Activated T-cell treated with anti-CD3 and anti-CD28 coated beads, Interleukin-2, amount 50 U/mL, for 72 hours (primary cell): ENCODE results near the gene LRIG1. TPM values are rescaled to one million over a fixed set of nuclear protein-coding genes. Genes with fewer than 3 reads are reported as not detected.
A peak's percentile ranks its signal among the peaks of the same experiment; 100 is the strongest.

Experiments used
- ATAC-seq, 2 donors: fragments of 150-1000 bp; cut with Tn5 transposase; replicated peaks in 1 of 2; 2 replicates each; pipeline ENCODE4 v1.10.0; 2021; ENCODE audit warnings: moderate library complexity in 2 of 2, mild to moderate bottlenecking in 1 of 2
- DNase-seq, 2 donors: peaks; one replicate each; pipeline ENCODE4 v3.0.0; 2021 to 2022; ENCODE audit warnings: mixed read lengths in 1 of 2
- H3K27ac Mint-ChIP-seq: one replicate; pipeline ENCODE4 v1.8.0; 2022; ENCODE audit warnings: mild to moderate bottlenecking, moderate library complexity, mixed read lengths
- H3K27me3 Mint-ChIP-seq: one replicate; pipeline ENCODE4 v1.8.0; 2022; ENCODE audit warnings: low read depth, mixed read lengths
- H3K36me3 Mint-ChIP-seq, 2 donors: one replicate each; pipeline ENCODE4 v1.8.0; 2022; ENCODE audit warnings: mixed read lengths in 2 of 2, mild to moderate bottlenecking in 1 of 2; ENCODE audit not compliant: insufficient read depth in 2 of 2
- H3K4me1 Mint-ChIP-seq: one replicate; pipeline ENCODE4 v1.8.0; 2022; ENCODE audit warnings: low read depth, mixed read lengths
- H3K4me3 Mint-ChIP-seq, 2 donors: one replicate each; pipeline ENCODE4 v1.8.0; 2022; ENCODE audit warnings: mild to moderate bottlenecking in 2 of 2, mixed read lengths in 2 of 2, moderate library complexity in 2 of 2
- H3K9me3 Mint-ChIP-seq, 2 donors: one replicate each; pipeline ENCODE4 v1.8.0; 2022; ENCODE audit warnings: mixed read lengths in 2 of 2
- total RNA-seq, 2 donors: library from RNA; stranded (reverse); gene quantifications; one replicate each; pipeline ENCODE4 v1.2.3, GENCODE V29; 2022

The LRIG1 gene
- total RNA-seq, 2 donors from 2014 or later = 21.6 to 44.8 TPM

DNA sequence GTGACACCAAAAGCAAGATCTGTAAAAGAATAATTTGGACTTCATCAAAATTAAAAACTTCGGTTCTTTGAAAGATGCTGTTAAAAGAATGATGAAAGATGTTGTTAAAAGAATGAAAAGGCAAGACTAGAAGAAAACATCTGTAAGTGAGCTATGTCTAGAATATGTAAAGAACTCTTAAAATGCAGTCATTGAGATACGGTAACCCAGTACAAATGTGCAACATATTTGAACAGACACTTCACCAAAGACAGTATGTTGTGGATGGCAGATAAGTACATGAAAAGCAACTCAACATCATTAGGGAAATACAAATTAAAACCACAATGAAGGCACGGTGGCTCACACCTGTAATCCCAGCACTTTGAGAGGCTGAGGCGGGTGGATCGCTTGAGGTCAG lies 139.5 kb downstream of the LRIG1 start:
- ATAC-seq = no peak
- no peak overlapping the region for H3K4me3 Mint-ChIP-seq
- no peaks in the 10 kb centered on the region for H3K27me3 Mint-ChIP-seq
- DNase-seq = no peak
- H3K36me3 Mint-ChIP-seq = no peaks in the 10 kb centered on the region
- peak overlapping the region; percentile 15 for H3K27ac Mint-ChIP-seq
- H3K4me1 Mint-ChIP-seq = no peaks in the 10 kb centered on the region
- H3K9me3 Mint-ChIP-seq = no peaks in the 10 kb centered on the region

GRCh38 chr3:66355997-66356396 lies 144.8 kb downstream of the LRIG1 start:
- no peak for DNase-seq
- Mint-ChIP-seq H3K4me1 (peaks cover 17% of the 10 kb centered on the region), H3K36me3 (no peaks in the 10 kb centered on the region), H3K27me3 (no peaks in the 10 kb centered on the region), H3K27ac (no peak overlapping the region), H3K9me3 (no peaks in the 10 kb centered on the region), H3K4me3 (peak overlapping the region in 1 of 2 donors; percentile 16)
- no peak for ATAC-seq

- Mint-ChIP-seq H3K4me3 (peak overlapping the region in 1 of 2 donors; percentile 16), H3K27me3 (no peaks in the 10 kb centered on the region), H3K9me3 (no peaks in the 10 kb centered on the region), H3K36me3 (no peaks in the 10 kb centered on the region), H3K27ac (no peak overlapping the region), H3K4me1 (peaks cover 17% of the 10 kb centered on the region)
- DNase-seq (no peak), ATAC-seq (peak; percentile 61 to 63)
Measured at GRCh38 chr3:66355394-66355793, 145.4 kb downstream of the LRIG1 start.

- no peaks in the 10 kb centered on the region for H3K27me3 Mint-ChIP-seq
- H3K27ac Mint-ChIP-seq = peak overlapping the region; percentile 24
- H3K36me3 Mint-ChIP-seq = peaks cover 0 to 1% of the 10 kb centered on the region in 2 donors
- DNase-seq (no peak), ATAC-seq (no peak)
- H3K4me1 Mint-ChIP-seq = peaks cover 17% of the 10 kb centered on the region
- no peak overlapping the region for H3K4me3 Mint-ChIP-seq
- H3K9me3 Mint-ChIP-seq = no peaks in the 10 kb centered on the region
Measured at GRCh38 chr3:66354001-66354400, 146.8 kb downstream of the LRIG1 start.

DNA sequence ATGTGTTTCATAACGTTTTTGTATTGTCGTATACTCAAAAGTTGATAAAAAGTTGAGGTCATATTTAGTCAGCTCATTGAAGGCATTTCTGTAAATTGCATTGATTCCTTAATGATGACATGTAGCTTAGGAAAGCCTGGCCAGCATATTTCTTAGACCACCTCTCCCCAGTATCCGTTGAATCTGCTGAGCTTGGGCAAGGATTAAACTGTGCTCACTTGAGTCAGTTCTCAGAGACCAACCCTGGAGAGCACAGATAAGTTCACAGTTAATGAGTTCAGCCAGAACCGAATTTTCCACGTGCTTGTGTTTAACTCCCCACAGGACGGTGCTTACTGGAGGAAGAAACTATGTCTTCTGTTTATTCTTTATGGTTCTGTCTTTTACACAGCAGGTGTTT lies 147.3 kb downstream of the LRIG1 start:
- ATAC-seq = no peak
- no peak for DNase-seq
- Mint-ChIP-seq H3K27me3 (no peaks in the 10 kb centered on the region), H3K27ac (peak overlapping the region; percentile 24), H3K36me3 (peaks cover 0 to 1% of the 10 kb centered on the region in 2 donors), H3K9me3 (no peaks in the 10 kb centered on the region), H3K4me3 (no peak overlapping the region), H3K4me1 (peaks cover 17% of the 10 kb centered on the region)

DNA sequence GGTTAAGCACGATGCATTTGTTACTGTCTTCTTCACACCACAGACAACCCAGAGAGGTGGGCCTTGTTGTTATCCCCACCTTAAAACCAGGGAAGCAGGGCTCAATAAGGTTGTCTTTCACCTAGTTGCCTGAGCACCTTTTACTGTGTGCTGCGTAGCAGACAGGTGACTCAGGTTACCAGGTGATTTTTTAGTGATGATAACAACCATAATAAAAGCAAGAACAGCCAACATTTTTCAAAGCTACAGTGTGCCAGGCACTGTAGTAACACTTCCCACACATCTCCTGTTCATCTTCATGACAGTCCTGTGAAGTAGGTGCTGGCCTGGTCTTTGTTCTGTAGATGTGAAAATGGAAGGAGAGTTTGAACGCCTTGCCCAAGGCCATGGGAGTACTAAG lies 147.8 kb downstream of the LRIG1 start:
- Mint-ChIP-seq H3K36me3 (peaks cover 0 to 1% of the 10 kb centered on the region in 2 donors), H3K9me3 (no peaks in the 10 kb centered on the region), H3K27me3 (no peaks in the 10 kb centered on the region), H3K27ac (no peak overlapping the region), H3K4me1 (peaks cover 17% of the 10 kb centered on the region), H3K4me3 (no peak overlapping the region)
- no peak for ATAC-seq
- DNase-seq = no peak

DNA sequence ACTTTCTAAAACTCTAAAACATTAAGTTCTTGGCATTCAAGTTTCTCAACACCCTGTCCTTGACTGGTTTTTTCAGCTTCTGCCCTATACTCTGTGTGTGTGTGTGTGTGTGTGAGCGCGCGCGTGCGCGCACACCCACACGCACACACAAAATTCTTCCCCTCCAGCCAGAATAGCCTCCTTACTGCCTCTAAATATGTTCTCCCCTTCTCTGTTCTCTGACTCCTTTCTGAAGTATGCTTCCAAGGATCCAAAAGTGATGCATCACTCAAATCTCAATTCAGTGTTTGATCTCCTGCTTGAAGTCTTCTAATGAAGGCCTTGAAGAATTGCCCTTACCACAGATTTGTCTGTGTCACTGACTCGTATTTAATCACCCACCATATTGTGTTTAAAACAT lies 150.2 kb downstream of the LRIG1 start:
- DNase-seq (no peak), ATAC-seq (no peak)
- H3K27me3 Mint-ChIP-seq = no peaks in the 10 kb centered on the region
- peaks cover 11% of the 10 kb centered on the region for H3K4me1 Mint-ChIP-seq
- no peak overlapping the region for H3K4me3 Mint-ChIP-seq
- H3K36me3 Mint-ChIP-seq = peaks cover 8 to 13% of the 10 kb centered on the region in 2 donors
- no peak overlapping the region for H3K27ac Mint-ChIP-seq
- peaks cover 0 to 2% of the 10 kb centered on the region in 2 donors for H3K9me3 Mint-ChIP-seq

DNA sequence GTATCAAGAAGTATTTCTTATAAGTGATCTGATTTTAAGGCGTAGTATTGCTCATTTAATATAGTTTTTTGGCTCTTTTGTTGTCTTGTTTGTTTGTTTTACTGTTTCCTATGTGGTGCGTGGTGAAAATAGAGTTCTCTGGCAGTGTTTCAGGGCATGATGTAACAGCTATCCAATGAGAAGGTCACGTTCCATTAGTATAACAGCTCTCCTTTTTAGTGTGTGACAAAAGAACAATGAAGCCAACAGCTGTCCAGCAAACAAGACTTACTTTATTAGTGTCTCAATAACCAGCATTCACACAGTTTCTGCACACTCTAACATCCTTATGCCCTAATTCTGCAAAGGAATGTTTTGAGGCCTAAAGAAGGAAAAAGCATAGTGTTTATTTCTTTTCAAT lies 152.1 kb downstream of the LRIG1 start:
- Mint-ChIP-seq H3K36me3 (peaks cover 8 to 13% of the 10 kb centered on the region in 2 donors), H3K27me3 (no peaks in the 10 kb centered on the region), H3K4me3 (no peak overlapping the region), H3K9me3 (peaks cover 0 to 2% of the 10 kb centered on the region in 2 donors), H3K27ac (no peak overlapping the region), H3K4me1 (no peaks in the 10 kb centered on the region)
- DNase-seq = no peak
- ATAC-seq = no peak

DNA sequence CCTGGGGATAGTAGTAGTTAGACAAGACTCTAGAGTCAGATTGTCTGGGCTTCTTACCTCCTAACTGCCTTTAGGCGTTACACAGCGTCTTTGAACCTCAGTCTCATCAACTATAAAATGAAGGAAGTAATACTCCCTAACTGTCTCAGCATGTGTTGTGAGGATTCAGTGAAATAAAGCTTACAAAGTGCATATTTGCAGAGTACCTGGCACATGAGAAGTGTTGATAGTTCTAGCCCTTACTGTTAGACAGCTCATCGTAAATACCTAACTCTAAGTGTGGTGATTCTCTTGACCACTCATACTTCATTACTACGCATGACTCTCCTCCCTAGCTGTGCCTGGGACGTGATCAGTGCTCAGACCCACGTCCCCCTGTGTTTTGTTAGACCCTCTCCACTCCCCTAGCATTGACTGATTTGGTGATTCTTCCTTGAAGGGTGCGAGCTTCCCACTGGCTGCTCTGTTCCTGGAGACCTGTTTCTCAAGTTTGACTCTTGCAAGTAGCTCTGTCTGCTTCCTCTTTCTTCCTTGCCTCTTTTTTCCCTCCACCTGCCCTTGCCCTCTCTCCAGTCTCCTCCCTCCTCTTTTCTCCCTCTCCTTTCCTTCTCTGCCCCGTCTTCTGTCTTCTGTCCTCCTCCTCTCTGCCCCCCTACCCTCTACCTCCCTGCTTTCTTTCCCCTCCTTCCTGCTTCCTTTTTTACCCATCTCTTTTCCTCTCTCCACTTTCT lies 155.8 kb downstream of the LRIG1 start:
- Mint-ChIP-seq H3K4me3 (no peak overlapping the region), H3K9me3 (peaks cover 0 to 2% of the 10 kb centered on the region in 2 donors), H3K27me3 (no peaks in the 10 kb centered on the region), H3K4me1 (no peaks in the 10 kb centered on the region), H3K27ac (peak overlapping the region; percentile 23), H3K36me3 (peaks cover 8 to 11% of the 10 kb centered on the region in 2 donors)
- DNase-seq (no peak), ATAC-seq (no peak)

DNA sequence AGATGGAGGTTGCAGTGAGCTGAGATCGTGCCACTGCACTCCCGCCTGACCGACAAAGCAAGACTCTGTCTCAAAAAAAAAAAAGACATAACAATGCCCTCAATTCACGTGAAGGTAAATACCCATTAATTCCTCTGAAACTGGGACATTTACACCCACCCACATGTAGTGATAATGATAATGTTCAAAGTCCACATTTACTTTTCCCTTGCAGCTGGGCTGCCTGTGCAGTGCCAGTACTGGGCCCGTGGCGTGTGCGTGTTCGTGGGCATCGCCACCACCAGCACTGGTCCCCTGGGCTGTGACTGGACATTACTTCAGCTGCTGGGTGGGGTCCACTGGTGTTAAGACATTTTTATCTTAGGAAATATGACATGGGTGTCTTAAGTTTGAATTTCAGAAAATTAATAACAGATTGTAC lies 156.4 kb downstream of the LRIG1 start:
- no peak overlapping the region for H3K4me3 Mint-ChIP-seq
- no peaks in the 10 kb centered on the region for H3K27me3 Mint-ChIP-seq
- H3K36me3 Mint-ChIP-seq = peaks cover 8 to 11% of the 10 kb centered on the region in 2 donors
- H3K4me1 Mint-ChIP-seq = no peaks in the 10 kb centered on the region
- H3K27ac Mint-ChIP-seq = no peak overlapping the region
- DNase-seq (no peak), ATAC-seq (no peak)
- H3K9me3 Mint-ChIP-seq = peaks cover 0 to 2% of the 10 kb centered on the region in 2 donors

- Mint-ChIP-seq H3K27me3 (no peaks in the 10 kb centered on the region), H3K9me3 (peaks cover 0 to 2% of the 10 kb centered on the region in 2 donors), H3K4me3 (no peak overlapping the region), H3K4me1 (no peaks in the 10 kb centered on the region), H3K27ac (peak overlapping the region; percentile 42), H3K36me3 (peaks cover 7 to 10% of the 10 kb centered on the region in 2 donors)
- DNase-seq = no peak
- no peak for ATAC-seq
Measured at GRCh38 chr3:66342717-66343356, 158.0 kb downstream of the LRIG1 start.

GRCh38 chr3:66338927-66339326 lies 161.9 kb downstream of the LRIG1 start:
- ATAC-seq = no peak
- Mint-ChIP-seq H3K27ac (no peak overlapping the region), H3K4me3 (no peak overlapping the region), H3K9me3 (no peaks in the 10 kb centered on the region), H3K4me1 (peaks cover 18% of the 10 kb centered on the region), H3K27me3 (no peaks in the 10 kb centered on the region), H3K36me3 (no peaks in the 10 kb centered on the region)
- no peak for DNase-seq

DNA sequence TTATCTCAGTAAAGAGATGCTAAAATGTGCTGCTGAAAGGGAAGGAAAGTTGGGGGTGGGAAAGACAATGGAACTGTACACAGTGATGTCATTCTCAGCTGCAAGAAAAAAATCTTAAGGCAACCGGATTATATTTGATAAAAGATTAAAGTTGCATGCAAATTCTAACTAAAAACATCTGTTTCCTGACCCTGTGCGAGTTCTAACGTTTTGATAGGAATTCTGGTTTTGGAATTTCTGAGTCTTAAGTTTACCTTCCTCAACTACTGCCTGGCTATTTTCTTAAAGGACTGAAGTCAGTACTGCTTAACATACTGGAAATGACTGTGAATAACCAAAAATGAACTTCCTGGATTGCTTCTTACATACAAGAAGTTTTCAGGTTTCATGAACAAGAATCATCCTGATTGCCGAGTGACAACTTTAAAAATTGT lies 164.5 kb downstream of the LRIG1 start:
- H3K4me3 Mint-ChIP-seq = peak overlapping the region in 1 of 2 donors; percentile 29
- H3K9me3 Mint-ChIP-seq = no peaks in the 10 kb centered on the region
- H3K27ac Mint-ChIP-seq = peak overlapping the region; percentile 30
- ATAC-seq (peak in 1 of 2 donors; percentile 58), DNase-seq (no peak)
- H3K27me3 Mint-ChIP-seq = no peaks in the 10 kb centered on the region
- H3K4me1 Mint-ChIP-seq = peaks cover 30% of the 10 kb centered on the region
- no peaks in the 10 kb centered on the region for H3K36me3 Mint-ChIP-seq
